22Rv1 (cell line): ENCODE results near the gene TMEM170B.

Experiments
- H3K27ac ChIP-seq: fragments of 450-650 bp; 2 replicates; pipeline ENCODE4 v1.5.1; 2017
- CTCF ChIP-seq: fragments of 450-650 bp; IDR thresholded peaks from 2 replicates; pipeline ENCODE4 v1.5.1; 2017; ENCODE audit warnings: mild to moderate bottlenecking
- ZFX ChIP-seq: fragments of 450-650 bp; IDR thresholded peaks from 2 replicates; pipeline ENCODE4 v1.6.1; 2017; ENCODE audit warnings: antibody characterized with exemption, borderline replicate concordance

TMEM170B gene

GRCh38 chr6:11495565-11496145, 41.9 kb upstream of the TMEM170B start:
- no peak for TF ChIP-seq ZFX
- no peak for TF ChIP-seq CTCF
- H3K27ac ChIP-seq = no peak overlapping the region

GRCh38 chr6:11496152-11497060, 41.1 kb upstream of the TMEM170B start:
- TF ChIP-seq ZFX (no peak), CTCF (peak; percentile 88)
- H3K27ac ChIP-seq = no peak overlapping the region

- TF ChIP-seq ZFX (no peak), CTCF (no peak)
- H3K27ac ChIP-seq = no peak overlapping the region
These were observed 40.4 kb upstream of the TMEM170B start for GRCh38 chr6:11497107-11497506.

DNA sequence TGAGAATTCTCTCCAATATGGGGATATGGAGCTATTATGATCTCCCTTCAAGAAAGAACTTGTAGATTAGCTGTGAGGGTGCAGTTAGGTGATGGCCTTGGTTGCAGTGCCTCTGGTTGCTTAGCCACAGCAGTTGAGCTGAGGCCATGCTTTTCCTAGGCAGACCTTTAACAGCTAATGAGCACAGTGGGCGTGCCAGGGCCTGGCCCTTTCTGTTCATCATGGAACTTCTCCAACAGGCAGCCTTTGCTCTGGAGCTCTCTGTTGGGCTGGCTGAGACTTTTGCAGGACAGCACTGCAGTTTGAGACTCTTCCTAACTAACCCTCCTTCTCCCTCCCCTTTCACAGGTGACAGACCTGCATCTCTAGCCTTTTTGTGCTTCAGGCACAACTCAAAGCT, 39.7 kb upstream of the TMEM170B start:
- H3K27ac ChIP-seq = no peak overlapping the region
- TF ChIP-seq CTCF = no peak
- TF ChIP-seq ZFX = no peak

DNA sequence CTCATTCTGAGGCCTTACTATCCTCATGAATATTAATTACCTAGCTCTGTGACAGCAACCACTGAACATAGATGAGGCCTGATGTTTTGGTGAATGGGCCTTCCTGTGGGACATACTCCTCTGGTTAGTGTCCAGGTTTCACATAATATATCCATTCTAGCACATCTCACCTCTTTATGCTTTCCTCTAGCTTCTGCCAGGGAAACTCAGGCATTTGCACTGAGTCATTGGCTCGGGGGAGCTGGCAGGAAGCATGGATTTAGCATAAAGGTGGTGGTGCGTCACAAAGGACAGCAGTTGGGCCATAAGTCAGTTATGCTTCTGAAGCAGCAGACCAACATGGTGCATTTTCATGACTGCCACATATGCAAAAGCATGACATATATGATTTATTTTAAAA, 37.5 kb upstream of the TMEM170B start:
- no peak overlapping the region for H3K27ac ChIP-seq
- TF ChIP-seq ZFX = no peak
- no peak for TF ChIP-seq CTCF

GRCh38 chr6:11509471-11509870, 28.1 kb upstream of the TMEM170B start:
- H3K27ac ChIP-seq = no peak overlapping the region
- TF ChIP-seq ZFX (no peak), CTCF (no peak)

DNA sequence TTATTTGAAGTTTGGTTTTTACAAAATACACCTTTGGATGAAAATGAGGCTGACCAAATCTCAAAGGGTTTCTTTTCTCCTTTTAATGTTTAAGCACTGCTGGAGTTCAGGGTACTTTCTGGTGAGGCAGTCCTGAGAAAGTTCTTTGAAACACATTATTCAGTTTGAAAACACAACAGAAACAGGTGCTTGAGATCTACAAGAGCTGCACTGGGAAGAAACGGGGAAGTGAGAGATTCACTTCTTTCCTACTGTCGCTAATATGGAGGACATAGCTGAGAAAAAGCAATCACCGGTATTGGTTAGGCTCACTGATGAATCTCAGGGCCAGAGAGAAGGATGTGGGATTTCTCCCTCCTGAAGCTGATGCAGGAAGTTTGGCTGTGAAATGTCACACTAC, 22.9 kb upstream of the TMEM170B start:
- TF ChIP-seq ZFX (no peak), CTCF (no peak)
- H3K27ac ChIP-seq = no peak overlapping the region
